ENCODE measurements around the gene LNPK. TPM values are rescaled to one million over a fixed set of nuclear protein-coding genes. Genes with fewer than 3 reads are reported as not detected.
A peak's percentile ranks its signal among the peaks of the same experiment; 100 is the strongest.

The LNPK gene
- total and polyA plus RNA-seq, 9 of the 15 experiments (the other 6 are each of a cell fraction or from before 2014, with no cell fraction given), result 6.4 to 40.4 (median 21.3) TPM

DNA sequence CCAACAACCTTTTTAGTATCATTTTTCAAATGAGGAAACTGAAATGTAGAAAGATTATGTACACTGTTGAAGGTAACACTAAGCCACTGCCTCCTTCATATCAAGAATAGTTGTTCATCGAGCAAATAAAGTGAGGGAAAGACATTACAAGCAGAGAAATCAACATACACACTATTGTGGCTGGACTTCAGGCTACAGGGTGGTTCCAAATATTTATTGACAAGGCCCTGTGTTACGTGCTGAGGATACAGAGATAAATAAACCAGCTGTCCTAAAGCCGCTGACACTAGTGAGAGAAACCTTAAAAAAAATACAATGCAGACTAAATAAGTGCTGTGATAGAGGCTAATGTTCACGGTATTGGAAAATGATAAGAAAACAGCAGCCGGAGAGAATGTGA lies 1.9 kb upstream of the LNPK start (continued):
- TF ChIP-seq RAD51 (IDR thresholded peaks at IDR 0.05; ENCODE audit: borderline replicate concordance, low read depth) (no peak), NFIC (IDR thresholded peaks at IDR 0.05) (no peak), BMI1 (IDR thresholded peaks at IDR 0.05; ENCODE audit: low read length) (no peak), PHF21A (IDR thresholded peaks at IDR 0.05; ENCODE audit: borderline replicate concordance, low read depth) (no peak), KLF1 (tag; IDR thresholded peaks at IDR 0.05) (no peak), ZNF384 (IDR thresholded peaks at IDR 0.05; ENCODE audit: low read depth, low read length) (no peak), HNRNPK (IDR thresholded peaks at IDR 0.05; ENCODE audit: low read depth, low read length, poor library complexity, severe bottlenecking) (no peak), CXXC5 (CRISPR knock-in tag; IDR thresholded peaks at IDR 0.05) (no peak), TAF9B (IDR thresholded peaks at IDR 0.05; ENCODE audit: partially characterized antibody) (peak; percentile 4), EZH2 (IDR thresholded peaks at IDR 0.05; ENCODE audit: borderline replicate concordance, low read depth, low read length) (no peak), ZNF766 (CRISPR knock-in tag; conservative IDR thresholded peaks at IDR 0.05) (no peak), HLTF (IDR thresholded peaks at IDR 0.05) (no peak), ZNF408 (CRISPR knock-in tag; IDR thresholded peaks at IDR 0.05; ENCODE audit: low read depth) (no peak)
- TF ChIP-seq, protein P1, sequence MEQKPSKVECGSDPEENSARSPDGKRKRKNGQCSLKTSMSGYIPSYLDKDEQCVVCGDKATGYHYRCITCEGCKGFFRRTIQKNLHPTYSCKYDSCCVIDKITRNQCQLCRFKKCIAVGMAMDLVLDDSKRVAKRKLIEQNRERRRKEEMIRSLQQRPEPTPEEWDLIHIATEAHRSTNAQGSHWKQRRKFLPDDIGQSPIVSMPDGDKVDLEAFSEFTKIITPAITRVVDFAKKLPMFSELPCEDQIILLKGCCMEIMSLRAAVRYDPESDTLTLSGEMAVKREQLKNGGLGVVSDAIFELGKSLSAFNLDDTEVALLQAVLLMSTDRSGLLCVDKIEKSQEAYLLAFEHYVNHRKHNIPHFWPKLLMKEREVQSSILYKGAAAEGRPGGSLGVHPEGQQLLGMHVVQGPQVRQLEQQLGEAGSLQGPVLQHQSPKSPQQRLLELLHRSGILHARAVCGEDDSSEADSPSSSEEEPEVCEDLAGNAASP (IDR thresholded peaks at IDR 0.05), result no peak
- TF ChIP-seq, protein P2, sequence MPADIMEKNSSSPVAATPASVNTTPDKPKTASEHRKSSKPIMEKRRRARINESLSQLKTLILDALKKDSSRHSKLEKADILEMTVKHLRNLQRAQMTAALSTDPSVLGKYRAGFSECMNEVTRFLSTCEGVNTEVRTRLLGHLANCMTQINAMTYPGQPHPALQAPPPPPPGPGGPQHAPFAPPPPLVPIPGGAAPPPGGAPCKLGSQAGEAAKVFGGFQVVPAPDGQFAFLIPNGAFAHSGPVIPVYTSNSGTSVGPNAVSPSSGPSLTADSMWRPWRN (IDR thresholded peaks at IDR 0.05; ENCODE audit: low read depth), result no peak

All from K562 (cell line).